ELR (cell line): ENCODE measurements around the gene PRR30.
A peak's percentile ranks its signal among the peaks of the same experiment; 100 is the strongest.
"Not testable (repeated sequence)": the region's sequence is repeated elsewhere in the genome, so short reads cannot be mapped to it uniquely, and the experiment has no call there.

Experiments
- DNase-seq: peaks from one replicate; pipeline ENCODE4 v3.0.0-alpha.2; 2015; ENCODE audit warnings: low read depth

PRR30 gene

GRCh38 chr2:27139310-27139709 is at the start of gene PRR30:
Gene PRR30, minus strand, starts transcription at chr2:27139410. Its CDS starts 1,081 bp downstream, at chr2:27138329.
- DNase-seq, result no peak

GRCh38 chr2:27186613-27187345 is 47.6 kb upstream of the PRR30 start:
- DNase-seq, result no peak

- DNase-seq, result no peak
Measured at GRCh38 chr2:27185331-27186026, 46.3 kb upstream of the PRR30 start.

- DNase-seq, result no peak
Measured at GRCh38 chr2:27184115-27184514, 44.9 kb upstream of the PRR30 start.

GRCh38 chr2:27182346-27182745 is 43.1 kb upstream of the PRR30 start:
- DNase-seq, result peak; percentile 19

- DNase-seq, result no peak
Measured at GRCh38 chr2:27179344-27180000, 40.3 kb upstream of the PRR30 start.

- no peak for DNase-seq
Measured at GRCh38 chr2:27178469-27178868, 39.3 kb upstream of the PRR30 start.

GRCh38 chr2:27177441-27178351 is 38.5 kb upstream of the PRR30 start:
- no peak for DNase-seq

- not testable (repeated sequence) for DNase-seq
Measured at GRCh38 chr2:27175781-27176180, 36.6 kb upstream of the PRR30 start.

GRCh38 chr2:27175330-27175729 is 36.1 kb upstream of the PRR30 start:
- DNase-seq, result no peak

- no peak for DNase-seq
Measured at GRCh38 chr2:27174638-27175037, 35.4 kb upstream of the PRR30 start.

GRCh38 chr2:27171351-27171848 is 32.2 kb upstream of the PRR30 start:
- no peak for DNase-seq

GRCh38 chr2:27170581-27171337 is 31.5 kb upstream of the PRR30 start:
- no peak for DNase-seq

- DNase-seq, result no peak
Measured at GRCh38 chr2:27164960-27165763, 26.0 kb upstream of the PRR30 start.

- DNase-seq, result peak; percentile 36
Measured at GRCh38 chr2:27162151-27163121, 23.2 kb upstream of the PRR30 start.

GRCh38 chr2:27160191-27160590 is 21.0 kb upstream of the PRR30 start:
- DNase-seq, result no peak

- DNase-seq, result no peak
Measured at GRCh38 chr2:27159271-27159670, 20.1 kb upstream of the PRR30 start.

- no peak for DNase-seq
Measured at GRCh38 chr2:27158468-27158867, 19.3 kb upstream of the PRR30 start.

- no peak for DNase-seq
Measured at GRCh38 chr2:27155069-27155520, 15.9 kb upstream of the PRR30 start.
